K562 (cell line): Measurements from ENCODE around the gene B3GALT6. TPM values are rescaled to one million over a fixed set of nuclear protein-coding genes. Genes with fewer than 3 reads are reported as not detected.

Source experiments
- EP400 ChIP-seq: fragments of 450-650 bp; IDR thresholded peaks from 2 replicates; pipeline ENCODE4 v1.6.1; 2017; ENCODE audit warnings: antibody characterized with exemption, mild to moderate bottlenecking, moderate library complexity
- FOSL1 ChIP-seq: fragments of 200-800 bp; sonication (Bioruptor generic); conservative IDR thresholded peaks from 2 replicates; pipeline ENCODE4 v1.6.1; 2016; ENCODE audit warnings: missing genetic modification characterization, missing compliant biosample characterization
- KHSRP ChIP-seq: fragments of 450-650 bp; IDR thresholded peaks from 2 replicates; pipeline ENCODE4 v1.6.1; 2017
- MTF1 ChIP-seq: fragments of 250-450 bp; sonication (Bioruptor Pico); IDR thresholded peaks from 2 replicates; pipeline ENCODE4 v1.9.0; 2021; ENCODE audit warnings: moderate library complexity, mild to moderate bottlenecking, inconsistent platforms, borderline replicate concordance
- NFIX ChIP-seq: fragments of 250-450 bp; sonication (Bioruptor Pico); IDR thresholded peaks from 2 replicates; pipeline ENCODE4 v1.4.0; 2020; ENCODE audit warnings: low read depth, mild to moderate bottlenecking, moderate library complexity
- polyA plus RNA-seq, 8 experiments: library from polyadenylated mRNA; depleted of rRNA in 4 of 8; stranded (reverse) in 5 of 8; unstranded in 3 of 8; fragments of >200 nt; fragmentation: Nextera tagmentation in 2 of 8; fragmentation: Illumina TruSeq in 1 of 8; extraction: Ambion mirVana in 2 of 8; extraction: Trizol in 1 of 8; gene quantifications; 2 replicates each; pipeline versions ENCODE4 v1.2.1 to v1.2.3, GENCODE V29; 2011 to 2014; ENCODE audit warnings: inconsistent platforms in 1 of 8, missing spikeins in 1 of 8
- total RNA-seq, 7 experiments: library from RNA; depleted of rRNA in 6 of 7; stranded (reverse); fragments of >200 nt in 6 of 7; fragmentation: Illumina TruSeq in 2 of 7; extraction: Trizol in 2 of 7; gene quantifications; 2 replicates each; pipeline versions ENCODE4 v1.2.1 to v1.2.3, GENCODE V29; 2011 to 2021; ENCODE audit warnings: low replicate concordance in 1 of 7
- TF ChIP-seq, protein P1 (sequence below): sonication (generic); formaldehyde crosslinking; IDR thresholded peaks from 2 replicates; pipeline ENCODE4 v1.8.1; 2023; ENCODE audit warnings: mild to moderate bottlenecking, missing genetic modification reagents
- TF ChIP-seq, protein P2 (sequence below), 2 experiments: fragments of 450-650 bp; IDR thresholded peaks; 2 replicates each; pipeline ENCODE4 v1.6.1; 2016; ENCODE audit warnings: mild to moderate bottlenecking in 2 of 2, borderline replicate concordance in 1 of 2, low read depth in 1 of 2, moderate library complexity in 1 of 2
- TF ChIP-seq, protein P3 (sequence below): IDR thresholded peaks from 3 replicates; pipeline ENCODE4 v1.6.1; 2011; ENCODE audit warnings: borderline replicate concordance, mild to moderate bottlenecking; ENCODE audit not compliant: insufficient read length, insufficient read depth
- TF ChIP-seq, protein P4 (sequence below), 2 experiments: fragments of 450-650 bp in 1 of 2; IDR thresholded peaks; 2 replicates each; pipeline ENCODE4 v1.6.1; 2011 to 2017; ENCODE audit warnings: low read depth in 2 of 2, antibody characterized with exemption in 1 of 2, borderline replicate concordance in 1 of 2, low read length in 1 of 2, mild to moderate bottlenecking in 1 of 2, mixed read lengths in 1 of 2; ENCODE audit not compliant: control insufficient read depth in 1 of 2

The B3GALT6 gene
- total and polyA plus RNA-seq, 9 of the 15 experiments (the other 6 are each of a cell fraction or from before 2014, with no cell fraction given): 0.68 to 29.8 (median 9.9) TPM

DNA sequence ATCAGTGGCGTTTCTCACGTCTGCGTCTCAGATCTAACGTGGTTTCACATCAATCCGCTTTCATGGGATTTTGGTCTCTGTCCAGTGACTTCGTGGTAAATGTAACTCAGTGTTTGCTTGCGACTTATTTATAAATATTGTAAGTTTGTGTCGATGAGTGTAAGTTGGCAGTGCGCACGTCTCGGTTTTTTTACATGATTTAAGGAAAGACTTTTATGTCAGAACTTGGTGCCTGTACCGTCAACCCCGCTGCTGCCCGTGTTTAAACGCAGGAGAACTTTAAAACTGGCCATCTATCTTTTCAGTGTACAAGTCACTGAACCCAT, 1.5 kb downstream of the B3GALT6 start (continued):
- TF ChIP-seq, protein P1, sequence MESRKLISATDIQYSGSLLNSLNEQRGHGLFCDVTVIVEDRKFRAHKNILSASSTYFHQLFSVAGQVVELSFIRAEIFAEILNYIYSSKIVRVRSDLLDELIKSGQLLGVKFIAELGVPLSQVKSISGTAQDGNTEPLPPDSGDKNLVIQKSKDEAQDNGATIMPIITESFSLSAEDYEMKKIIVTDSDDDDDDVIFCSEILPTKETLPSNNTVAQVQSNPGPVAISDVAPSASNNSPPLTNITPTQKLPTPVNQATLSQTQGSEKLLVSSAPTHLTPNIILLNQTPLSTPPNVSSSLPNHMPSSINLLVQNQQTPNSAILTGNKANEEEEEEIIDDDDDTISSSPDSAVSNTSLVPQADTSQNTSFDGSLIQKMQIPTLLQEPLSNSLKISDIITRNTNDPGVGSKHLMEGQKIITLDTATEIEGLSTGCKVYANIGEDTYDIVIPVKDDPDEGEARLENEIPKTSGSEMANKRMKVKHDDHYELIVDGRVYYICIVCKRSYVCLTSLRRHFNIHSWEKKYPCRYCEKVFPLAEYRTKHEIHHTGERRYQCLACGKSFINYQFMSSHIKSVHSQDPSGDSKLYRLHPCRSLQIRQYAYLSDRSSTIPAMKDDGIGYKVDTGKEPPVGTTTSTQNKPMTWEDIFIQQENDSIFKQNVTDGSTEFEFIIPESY (CRISPR knock-in tag): 0 out of 2 replicates have a peak, but pooled peaks have one; percentile 14
- TF ChIP-seq FOSL1 (no peak), MTF1 (CRISPR knock-in tag) (peak; percentile 76; the same call in 1 of the 2 replicates), KHSRP (no peak), NFIX (CRISPR knock-in tag) (peak; percentile 41; the same call in 1 of the 2 replicates), EP400 (no peak)
- TF ChIP-seq, protein P2, sequence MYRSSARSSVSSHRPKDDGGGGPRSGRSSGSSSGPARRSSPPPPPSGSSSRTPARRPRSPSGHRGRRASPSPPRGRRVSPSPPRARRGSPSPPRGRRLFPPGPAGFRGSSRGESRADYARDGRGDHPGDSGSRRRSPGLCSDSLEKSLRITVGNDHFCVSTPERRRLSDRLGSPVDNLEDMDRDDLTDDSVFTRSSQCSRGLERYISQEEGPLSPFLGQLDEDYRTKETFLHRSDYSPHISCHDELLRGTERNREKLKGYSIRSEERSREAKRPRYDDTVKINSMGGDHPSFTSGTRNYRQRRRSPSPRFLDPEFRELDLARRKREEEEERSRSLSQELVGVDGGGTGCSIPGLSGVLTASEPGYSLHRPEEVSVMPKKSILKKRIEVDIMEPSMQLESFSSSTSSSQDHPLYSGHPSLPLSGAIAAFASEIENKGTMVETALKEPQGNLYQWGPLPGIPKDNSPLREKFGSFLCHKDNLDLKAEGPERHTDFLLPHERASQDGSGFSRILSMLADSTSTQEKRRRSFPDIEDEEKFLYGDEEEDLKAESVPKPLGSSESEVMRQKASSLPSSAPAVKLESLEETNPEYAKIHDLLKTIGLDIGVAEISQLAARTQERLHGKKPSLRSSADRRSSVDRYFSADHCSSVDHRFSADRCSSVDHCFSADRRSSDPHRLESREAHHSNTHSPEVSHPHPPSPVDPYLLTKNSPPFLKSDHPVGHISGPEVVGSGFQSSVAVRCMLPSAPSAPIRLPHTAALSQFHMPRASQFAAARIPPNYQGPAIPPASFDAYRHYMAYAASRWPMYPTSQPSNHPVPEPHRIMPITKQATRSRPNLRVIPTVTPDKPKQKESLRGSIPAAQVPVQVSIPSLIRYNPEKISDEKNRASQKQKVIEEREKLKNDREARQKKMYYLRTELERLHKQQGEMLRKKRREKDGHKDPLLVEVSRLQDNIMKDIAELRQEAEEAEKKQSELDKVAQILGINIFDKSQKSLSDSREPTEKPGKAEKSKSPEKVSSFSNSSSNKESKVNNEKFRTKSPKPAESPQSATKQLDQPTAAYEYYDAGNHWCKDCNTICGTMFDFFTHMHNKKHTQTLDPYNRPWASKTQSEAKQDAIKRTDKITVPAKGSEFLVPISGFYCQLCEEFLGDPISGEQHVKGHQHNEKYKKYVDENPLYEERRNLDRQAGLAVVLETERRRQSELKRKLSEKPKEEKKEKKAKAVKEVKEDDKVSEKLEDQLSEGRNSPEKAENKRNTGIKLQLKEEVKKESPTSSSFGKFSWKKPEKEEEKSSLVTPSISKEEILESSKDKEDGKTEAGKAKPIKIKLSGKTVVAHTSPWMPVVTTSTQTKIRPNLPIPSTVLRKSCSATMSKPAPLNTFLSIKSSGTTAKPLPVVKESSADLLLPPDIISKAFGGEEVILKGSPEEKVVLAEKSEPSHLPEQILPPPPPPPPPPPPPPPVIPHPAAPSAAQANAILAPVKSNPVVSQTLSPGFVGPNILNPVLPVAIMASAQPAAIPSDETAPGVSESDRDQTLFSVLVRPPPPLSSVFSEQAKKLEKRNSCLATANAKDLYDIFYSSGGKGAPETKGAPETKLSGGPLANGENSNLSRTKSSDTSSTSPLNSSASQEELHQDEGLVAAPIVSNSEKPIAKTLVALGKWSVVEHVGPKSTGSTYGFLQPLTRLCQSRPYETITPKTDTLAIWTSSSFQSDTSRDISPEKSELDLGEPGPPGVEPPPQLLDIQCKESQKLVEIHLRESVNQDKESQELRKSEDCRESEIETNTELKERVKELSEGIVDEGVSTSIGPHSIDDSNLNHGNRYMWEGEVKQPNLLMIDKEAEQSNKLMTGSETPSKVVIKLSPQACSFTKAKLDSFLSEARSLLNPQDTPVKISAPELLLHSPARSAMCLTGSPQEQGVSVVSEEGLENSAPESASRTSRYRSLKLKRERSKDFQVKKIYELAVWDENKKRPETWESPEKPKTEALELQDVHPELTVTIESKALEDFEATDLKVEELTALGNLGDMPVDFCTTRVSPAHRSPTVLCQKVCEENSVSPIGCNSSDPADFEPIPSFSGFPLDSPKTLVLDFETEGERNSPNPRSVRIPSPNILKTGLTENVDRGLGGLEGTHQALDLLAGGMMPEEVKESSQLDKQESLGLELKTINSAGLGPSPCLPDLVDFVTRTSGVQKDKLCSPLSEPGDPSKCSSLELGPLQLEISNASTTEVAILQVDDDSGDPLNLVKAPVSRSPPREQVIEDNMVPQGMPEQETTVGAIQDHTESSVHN (IDR thresholded peaks at IDR 0.05; ENCODE audit: borderline replicate concordance in 1 of 2, low read depth in 1 of 2): no peak
- TF ChIP-seq, protein P3, sequence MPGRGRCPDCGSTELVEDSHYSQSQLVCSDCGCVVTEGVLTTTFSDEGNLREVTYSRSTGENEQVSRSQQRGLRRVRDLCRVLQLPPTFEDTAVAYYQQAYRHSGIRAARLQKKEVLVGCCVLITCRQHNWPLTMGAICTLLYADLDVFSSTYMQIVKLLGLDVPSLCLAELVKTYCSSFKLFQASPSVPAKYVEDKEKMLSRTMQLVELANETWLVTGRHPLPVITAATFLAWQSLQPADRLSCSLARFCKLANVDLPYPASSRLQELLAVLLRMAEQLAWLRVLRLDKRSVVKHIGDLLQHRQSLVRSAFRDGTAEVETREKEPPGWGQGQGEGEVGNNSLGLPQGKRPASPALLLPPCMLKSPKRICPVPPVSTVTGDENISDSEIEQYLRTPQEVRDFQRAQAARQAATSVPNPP: no peak
- TF ChIP-seq, protein P4, sequence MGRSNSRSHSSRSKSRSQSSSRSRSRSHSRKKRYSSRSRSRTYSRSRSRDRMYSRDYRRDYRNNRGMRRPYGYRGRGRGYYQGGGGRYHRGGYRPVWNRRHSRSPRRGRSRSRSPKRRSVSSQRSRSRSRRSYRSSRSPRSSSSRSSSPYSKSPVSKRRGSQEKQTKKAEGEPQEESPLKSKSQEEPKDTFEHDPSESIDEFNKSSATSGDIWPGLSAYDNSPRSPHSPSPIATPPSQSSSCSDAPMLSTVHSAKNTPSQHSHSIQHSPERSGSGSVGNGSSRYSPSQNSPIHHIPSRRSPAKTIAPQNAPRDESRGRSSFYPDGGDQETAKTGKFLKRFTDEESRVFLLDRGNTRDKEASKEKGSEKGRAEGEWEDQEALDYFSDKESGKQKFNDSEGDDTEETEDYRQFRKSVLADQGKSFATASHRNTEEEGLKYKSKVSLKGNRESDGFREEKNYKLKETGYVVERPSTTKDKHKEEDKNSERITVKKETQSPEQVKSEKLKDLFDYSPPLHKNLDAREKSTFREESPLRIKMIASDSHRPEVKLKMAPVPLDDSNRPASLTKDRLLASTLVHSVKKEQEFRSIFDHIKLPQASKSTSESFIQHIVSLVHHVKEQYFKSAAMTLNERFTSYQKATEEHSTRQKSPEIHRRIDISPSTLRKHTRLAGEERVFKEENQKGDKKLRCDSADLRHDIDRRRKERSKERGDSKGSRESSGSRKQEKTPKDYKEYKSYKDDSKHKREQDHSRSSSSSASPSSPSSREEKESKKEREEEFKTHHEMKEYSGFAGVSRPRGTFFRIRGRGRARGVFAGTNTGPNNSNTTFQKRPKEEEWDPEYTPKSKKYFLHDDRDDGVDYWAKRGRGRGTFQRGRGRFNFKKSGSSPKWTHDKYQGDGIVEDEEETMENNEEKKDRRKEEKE (IDR thresholded peaks at IDR 0.05; ENCODE audit: borderline replicate concordance in 1 of 2, control insufficient read depth in 1 of 2, low read depth in 2 of 2, low read length in 1 of 2): no peak
